ENCODE data around the gene RPUSD1.

GRCh38 chr16:805474-805873 lies 17.3 kb upstream of the RPUSD1 start:
- TF ChIP-seq CTCF (IDR thresholded peaks at IDR 0.05) = no peak
- TF ChIP-seq EZH2 (IDR thresholded peaks at IDR 0.05; ENCODE audit: borderline replicate concordance, insufficient read depth, low read depth, low read length, poor library complexity, severe bottlenecking) = no peak
